HCT116 (cell line): ENCODE data around the gene HSPA12A. TPM values are rescaled to one million over a fixed set of nuclear protein-coding genes. Genes with fewer than 3 reads are reported as not detected.

Source experiments
- ATAC-seq: fragments of 200-7000 bp; cut with Tn5 transposase; 2 replicates; pipeline ENCODE4 v1.9.1; 2020; ENCODE audit warnings: mild to moderate bottlenecking, moderate library complexity
- BruUV-seq: library from RNA; stranded (reverse); fragments of 400-500 nt; replicated peaks from 2 replicates; lab custom pipeline; 2021; lab: Mats Ljungman, UMichigan
- CTCF ChIA-PET: fragments of 300-600 bp; sonication (Branson Sonifier 250); formaldehyde crosslinking; loops from one replicate; lab custom pipeline; 2021; ENCODE audit warnings: antibody characterized with exemption; lab: Charles Lee
- POLR2A ChIA-PET: fragments of 300-600, 350-600 bp; sonication (Branson Sonifier 250); formaldehyde crosslinking; loops from one replicate; lab custom pipeline; 2021; ENCODE audit warnings: antibody characterized with exemption; lab: Charles Lee
- RAD21 ChIA-PET, 2 experiments: fragments of 300-600 bp; sonication (Branson Sonifier 250); formaldehyde crosslinking; loops; one replicate each; lab custom pipeline; 2023; ENCODE audit warnings: low total read pairs in 2 of 2; ENCODE audit not compliant: uncharacterized antibody in 2 of 2, unreplicated experiment in 2 of 2, low non-redundant PET in 1 of 2; lab: Charles Lee
- DNase-seq: peaks from one replicate; pipeline ENCODE4 v3.0.0-alpha.2; 2010; ENCODE audit warnings: low read depth, low spot score
- H2AFZ ChIP-seq: fragments of 200-600 bp; shearing (Covaris generic), sonication (generic); 2 replicates; pipeline ENCODE4 v1.6.1; 2017; ENCODE audit warnings: low read depth, mixed run types, mixed read lengths, antibody characterized with exemption, low read length; ENCODE audit not compliant: poor library complexity, severe bottlenecking
- H3K27ac ChIP-seq: 2 replicates; pipeline ENCODE4 v1.5.1; 2012; ENCODE audit warnings: low read depth, low read length
- H3K27me3 ChIP-seq: fragments of 200-600 bp; sonication (generic); 2 replicates; pipeline ENCODE4 v1.6.1; 2016; ENCODE audit warnings: mixed run types, low read length, mixed read lengths; ENCODE audit not compliant: insufficient read depth
- H3K36me3 ChIP-seq, 2 experiments: fragments of 200-500 bp in 1 of 2; fragments of 200-600 bp in 1 of 2; sonication (Bioruptor generic) in 1 of 2; sonication (generic) in 1 of 2; 2 replicates each; pipeline versions ENCODE4 v1.5.1 to v1.6.1; 2014 to 2016; ENCODE audit warnings: low read length in 2 of 2, inconsistent platforms in 1 of 2, mixed read lengths in 1 of 2, mixed run types in 1 of 2; ENCODE audit not compliant: insufficient read depth in 2 of 2, control insufficient read depth in 1 of 2
- H3K4me1 ChIP-seq, 2 experiments: fragments of 200-600 bp in 1 of 2; sonication (generic) in 1 of 2; 2 replicates each; pipeline versions ENCODE4 v1.5.1 to v1.6.1; 2012 to 2017; ENCODE audit warnings: low read length in 2 of 2, inconsistent platforms in 1 of 2, mild to moderate bottlenecking in 1 of 2, mixed read lengths in 1 of 2, mixed run types in 1 of 2, moderate library complexity in 1 of 2; ENCODE audit not compliant: insufficient read depth in 2 of 2, control insufficient read depth in 1 of 2
- H3K4me2 ChIP-seq: fragments of 200-600 bp; sonication (generic); 2 replicates; pipeline ENCODE4 v1.6.1; 2017; ENCODE audit warnings: mixed run types, low read length, mixed read lengths
- H3K4me3 ChIP-seq, 2 experiments: fragments of 200-600 bp in 1 of 2; sonication (generic) in 1 of 2; replicated peaks in 1 of 2; 2 replicates each; pipeline ENCODE4 v1.5.1; 2011 to 2016; ENCODE audit warnings: low read length in 2 of 2, control low read depth in 1 of 2, low read depth in 1 of 2, mild to moderate bottlenecking in 1 of 2, mixed read lengths in 1 of 2, mixed run types in 1 of 2
- H3K79me2 ChIP-seq: fragments of 200-600 bp; sonication (generic); 2 replicates; pipeline ENCODE4 v1.6.1; 2017; ENCODE audit warnings: mild to moderate bottlenecking, mixed run types, low read length, moderate library complexity, mixed read lengths; ENCODE audit not compliant: insufficient read depth
- H3K9ac ChIP-seq: fragments of 200-600 bp; sonication (generic); 2 replicates; pipeline ENCODE4 v1.6.1; 2016; ENCODE audit warnings: low read length, mixed read lengths
- H3K9me2 ChIP-seq: fragments of 200-600 bp; sonication (generic), shearing (Covaris generic); 2 replicates; pipeline ENCODE4 v1.6.1; 2017; ENCODE audit warnings: mixed run types, mild to moderate bottlenecking, moderate library complexity; ENCODE audit not compliant: insufficient read depth
- H3K9me3 ChIP-seq, 2 experiments: fragments of 200-500 bp in 1 of 2; fragments of 200-600 bp in 1 of 2; sonication (Bioruptor generic) in 1 of 2; sonication (generic) in 1 of 2; 2 replicates each; pipeline ENCODE4 v1.6.1; 2014 to 2017; ENCODE audit warnings: low read length in 2 of 2, mixed read lengths in 2 of 2, inconsistent platforms in 1 of 2, low read depth in 1 of 2, mild to moderate bottlenecking in 1 of 2, mixed run types in 1 of 2, moderate library complexity in 1 of 2; ENCODE audit not compliant: control insufficient read depth in 1 of 2, insufficient read depth in 1 of 2
- H4K20me1 ChIP-seq: fragments of 200-600 bp; sonication (generic), shearing (Covaris generic); 2 replicates; pipeline ENCODE4 v1.6.1; 2017; ENCODE audit warnings: mixed run types, mild to moderate bottlenecking, moderate library complexity; ENCODE audit not compliant: insufficient read depth
- CBX3 ChIP-seq: IDR thresholded peaks from 2 replicates; pipeline ENCODE4 v1.6.1; 2012; ENCODE audit warnings: low read depth
- CEBPB ChIP-seq: IDR thresholded peaks from 2 replicates; pipeline ENCODE4 v1.6.1; 2012; ENCODE audit warnings: low read depth
- CTCF ChIP-seq, 3 experiments: fragments of 200-600 bp in 1 of 3; sonication (generic) in 1 of 3; IDR thresholded peaks in 2 of 3; conservative IDR thresholded peaks in 1 of 3; 2 replicates each; pipeline ENCODE4 v1.5.1; 2012 to 2017; ENCODE audit warnings: low read depth in 2 of 3, low read length in 2 of 3, antibody characterized with exemption in 1 of 3, borderline replicate concordance in 1 of 3, control low read depth in 1 of 3, mild to moderate bottlenecking in 1 of 3, mixed read lengths in 1 of 3, mixed run types in 1 of 3, moderate library complexity in 1 of 3; ENCODE audit not compliant: insufficient read depth in 1 of 3
- EGR1 ChIP-seq: IDR thresholded peaks from 2 replicates; pipeline ENCODE4 v1.6.1; 2012; ENCODE audit warnings: low read depth
- ELF1 ChIP-seq: IDR thresholded peaks from 2 replicates; pipeline ENCODE4 v1.6.1; 2012; ENCODE audit warnings: low read depth, borderline replicate concordance
- FOSL1 ChIP-seq: IDR thresholded peaks from 2 replicates; pipeline ENCODE4 v1.6.1; 2012; ENCODE audit warnings: low read depth
- POLR2A ChIP-seq: IDR thresholded peaks from 2 replicates; pipeline ENCODE4 v1.7.0; 2011; ENCODE audit warnings: borderline replicate concordance; ENCODE audit not compliant: insufficient read depth, insufficient read length; ENCODE audit errors: extremely low read depth
- POLR2AphosphoS5 ChIP-seq: IDR thresholded peaks from 2 replicates; pipeline ENCODE4 v1.6.1; 2011; ENCODE audit warnings: mild to moderate bottlenecking, low read depth, low read length, moderate library complexity
- RAD21 ChIP-seq: IDR thresholded peaks from 2 replicates; pipeline ENCODE4 v1.6.1; 2012; ENCODE audit warnings: low read depth, mild to moderate bottlenecking
- REST ChIP-seq: IDR thresholded peaks from 2 replicates; pipeline ENCODE4 v1.6.1; 2012; ENCODE audit warnings: low read depth
- SIN3A ChIP-seq: IDR thresholded peaks from 2 replicates; pipeline ENCODE4 v1.6.1; 2012; ENCODE audit warnings: low read depth
- SP1 ChIP-seq: IDR thresholded peaks from 2 replicates; pipeline ENCODE4 v1.6.1; 2012; ENCODE audit warnings: low read depth
- SRF ChIP-seq: IDR thresholded peaks from 2 replicates; pipeline ENCODE4 v1.6.1; 2012; ENCODE audit warnings: low read depth
- YY1 ChIP-seq: IDR thresholded peaks from 2 replicates; pipeline ENCODE4 v1.6.1; 2011; ENCODE audit warnings: low read length, low read depth, moderate library complexity, mild to moderate bottlenecking; ENCODE audit not compliant: insufficient replicate concordance; ENCODE audit errors: extremely low read depth
- intact Hi-C: fragments of 100-400 bp; cut with micrococcal nuclease; formaldehyde crosslinking; loops from 2 replicates; pipeline ENCODE4 v1.10.0; 2022
- total RNA-seq: library from RNA; stranded (reverse); gene quantifications from one replicate; pipeline ENCODE4 v1.2.1, GENCODE V29; 2021; ENCODE audit not compliant: unreplicated experiment

The HSPA12A gene
- total RNA-seq, 1 experiment from 2014 or later: 19.8 TPM

- H3K4me3 ChIP-seq: no peak overlapping the region
- no peak overlapping the region for H3K9ac ChIP-seq
- no peaks in the 10 kb centered on the region for H3K4me1 ChIP-seq
- H2AFZ ChIP-seq: no peak overlapping the region
- ChIA-PET CTCF (no interaction called here), POLR2A (no interaction called here), RAD21 (no interaction called here)
- H4K20me1 ChIP-seq: no peaks in the 10 kb centered on the region
- intact Hi-C loops: no loop called here
- H3K9me3 ChIP-seq: no peaks in the 10 kb centered on the region
- H3K79me2 ChIP-seq: no peaks in the 10 kb centered on the region; the same call in 1 of the 2 replicates
- H3K36me3 ChIP-seq: no peaks in the 10 kb centered on the region
- H3K4me2 ChIP-seq: no peak overlapping the region
- BruUV-seq: no TSS peak
- H3K27me3 ChIP-seq: no peaks in the 10 kb centered on the region
- no peak for DNase-seq
- ATAC-seq: no peak
- TF ChIP-seq CEBPB (no peak), ELF1 (no peak), POLR2A (no peak), FOSL1 (no peak), EGR1 (no peak), YY1 (no peak), SRF (no peak), SIN3A (no peak), CBX3 (no peak), SP1 (no peak)
- no peaks in the 10 kb centered on the region for H3K9me2 ChIP-seq
- no peak overlapping the region for H3K27ac ChIP-seq
Observed at GRCh38 chr10:116715341-116715740, 27.0 kb downstream of the HSPA12A start.

GRCh38 chr10:116713846-116714245 is 28.5 kb downstream of the HSPA12A start:
- H3K9me3 ChIP-seq: no peaks in the 10 kb centered on the region
- no peak overlapping the region for H3K27ac ChIP-seq
- H2AFZ ChIP-seq: no peak overlapping the region
- no peak overlapping the region for H3K4me3 ChIP-seq
- no peak overlapping the region for H3K4me2 ChIP-seq
- H3K36me3 ChIP-seq: no peaks in the 10 kb centered on the region
- ChIA-PET CTCF (no interaction called here), POLR2A (no interaction called here), RAD21 (no interaction called here)
- ATAC-seq (no peak), DNase-seq (no peak)
- no peak for TF ChIP-seq EGR1
- no peak for TF ChIP-seq CBX3
- no peak for TF ChIP-seq CEBPB
- no peak for TF ChIP-seq FOSL1
- no peak for TF ChIP-seq RAD21
- TF ChIP-seq POLR2AphosphoS5: no peak
- no peak for TF ChIP-seq POLR2A
- TF ChIP-seq REST: no peak
- no peak for TF ChIP-seq SP1
- TF ChIP-seq SIN3A: no peak
- no peak for TF ChIP-seq SRF
- no peak for TF ChIP-seq CTCF (IDR thresholded peaks at IDR 0.05 in 2 of 3, conservative IDR thresholded peaks at IDR 0.05 in 1 of 3; ENCODE audit: borderline replicate concordance in 1 of 3, insufficient read depth in 1 of 3, low read depth in 2 of 3, low read length in 2 of 3)
- no peaks in the 10 kb centered on the region for H4K20me1 ChIP-seq
- H3K9ac ChIP-seq: no peak overlapping the region
- H3K79me2 ChIP-seq: no peaks in the 10 kb centered on the region; the same call in 1 of the 2 replicates
- no peaks in the 10 kb centered on the region for H3K4me1 ChIP-seq
- intact Hi-C loops: no loop called here
- no peaks in the 10 kb centered on the region for H3K27me3 ChIP-seq
- BruUV-seq: no TSS peak
- no peaks in the 10 kb centered on the region for H3K9me2 ChIP-seq
